A673 (cell line): Measurements from ENCODE around the gene ZWILCH.

Experiments used
- CTCF ChIP-seq: fragments of 300-800, 200-600 bp; sonication (generic); conservative IDR thresholded peaks from 2 replicates; pipeline ENCODE4 v1.5.1; 2017; ENCODE audit warnings: low read depth, mild to moderate bottlenecking, antibody characterized with exemption, low read length, moderate library complexity, mixed read lengths
- EZH2 ChIP-seq: fragments of 200-600 bp; sonication (generic); IDR thresholded peaks from 2 replicates; pipeline ENCODE4 v1.6.1; 2017; ENCODE audit warnings: borderline replicate concordance, low read depth, mild to moderate bottlenecking, mixed read lengths, antibody characterized with exemption, low read length; ENCODE audit not compliant: poor library complexity, severe bottlenecking

GRCh38 chr15:66587020-66587419, 81.9 kb downstream of the ZWILCH start:
- TF ChIP-seq CTCF (no peak), EZH2 (no peak)
